Endothelial cell of umbilical vein (primary cell): Measurements from ENCODE around the gene SAMD5.

Experiments
- EZH2 ChIP-seq: IDR thresholded peaks from 2 replicates; pipeline ENCODE4 v1.6.1; 2012; ENCODE audit warnings: borderline replicate concordance, low read depth, mild to moderate bottlenecking, moderate library complexity, low read length, inconsistent platforms; ENCODE audit not compliant: severe bottlenecking
- JUN ChIP-seq: IDR thresholded peaks from 2 replicates; pipeline ENCODE4 v1.6.1; 2011; ENCODE audit warnings: borderline replicate concordance, low read depth; ENCODE audit not compliant: insufficient read length, insufficient read depth
- POLR2A ChIP-seq: IDR thresholded peaks from 2 replicates; pipeline ENCODE4 v1.6.1; 2012; ENCODE audit warnings: low read depth, mild to moderate bottlenecking, control low read depth, low read length
- POLR2AphosphoS5 ChIP-seq: IDR thresholded peaks from 2 replicates; pipeline ENCODE4 v1.6.1; 2012; ENCODE audit warnings: low read depth, mild to moderate bottlenecking, control low read depth, low read length, moderate library complexity; ENCODE audit not compliant: insufficient read depth
- TF ChIP-seq, protein P1 (sequence below), 2 donors: IDR thresholded peaks; 1 replicate in 1 of 2; 2 replicates in 1 of 2; pipeline ENCODE4 v1.5.1; 2011; ENCODE audit warnings: low read length in 2 of 2, mild to moderate bottlenecking in 2 of 2, moderate library complexity in 2 of 2, control low read depth in 1 of 2, inconsistent platforms in 1 of 2, low read depth in 1 of 2; ENCODE audit not compliant: insufficient read depth in 1 of 2; ENCODE audit errors: extremely low read depth in 1 of 2

DNA sequence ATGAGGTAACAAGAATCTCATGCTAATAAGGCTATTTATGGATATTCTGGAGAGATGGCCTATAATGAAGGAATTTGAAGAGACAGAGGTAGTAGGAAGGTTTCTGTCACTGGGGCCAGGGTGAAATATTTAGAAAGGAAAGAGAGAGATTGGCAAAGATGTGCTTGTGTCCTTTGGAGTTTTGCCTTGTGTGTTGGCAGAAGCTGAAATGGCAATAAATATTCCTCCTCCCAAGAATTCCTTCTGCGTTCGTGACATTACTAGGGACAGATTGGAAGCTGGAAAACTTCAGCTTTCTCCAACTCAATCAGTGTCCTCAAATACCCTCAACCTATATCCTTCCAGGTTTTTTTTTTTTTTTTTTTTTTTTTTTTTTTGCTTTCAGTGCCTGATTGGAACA lies 6.3 kb downstream of the SAMD5 start:
- TF ChIP-seq, protein P1, sequence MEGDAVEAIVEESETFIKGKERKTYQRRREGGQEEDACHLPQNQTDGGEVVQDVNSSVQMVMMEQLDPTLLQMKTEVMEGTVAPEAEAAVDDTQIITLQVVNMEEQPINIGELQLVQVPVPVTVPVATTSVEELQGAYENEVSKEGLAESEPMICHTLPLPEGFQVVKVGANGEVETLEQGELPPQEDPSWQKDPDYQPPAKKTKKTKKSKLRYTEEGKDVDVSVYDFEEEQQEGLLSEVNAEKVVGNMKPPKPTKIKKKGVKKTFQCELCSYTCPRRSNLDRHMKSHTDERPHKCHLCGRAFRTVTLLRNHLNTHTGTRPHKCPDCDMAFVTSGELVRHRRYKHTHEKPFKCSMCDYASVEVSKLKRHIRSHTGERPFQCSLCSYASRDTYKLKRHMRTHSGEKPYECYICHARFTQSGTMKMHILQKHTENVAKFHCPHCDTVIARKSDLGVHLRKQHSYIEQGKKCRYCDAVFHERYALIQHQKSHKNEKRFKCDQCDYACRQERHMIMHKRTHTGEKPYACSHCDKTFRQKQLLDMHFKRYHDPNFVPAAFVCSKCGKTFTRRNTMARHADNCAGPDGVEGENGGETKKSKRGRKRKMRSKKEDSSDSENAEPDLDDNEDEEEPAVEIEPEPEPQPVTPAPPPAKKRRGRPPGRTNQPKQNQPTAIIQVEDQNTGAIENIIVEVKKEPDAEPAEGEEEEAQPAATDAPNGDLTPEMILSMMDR (IDR thresholded peaks at IDR 0.05; ENCODE audit: extremely low read depth in 1 of 2, insufficient read depth in 1 of 2, low read depth in 1 of 2, low read length in 2 of 2) = no peak
- TF ChIP-seq POLR2AphosphoS5 = no peak
- no peak for TF ChIP-seq EZH2
- TF ChIP-seq POLR2A = no peak
- no peak for TF ChIP-seq JUN
